ENCODE results near the gene PRKRA. TPM values are rescaled to one million over a fixed set of nuclear protein-coding genes. Genes with fewer than 3 reads are reported as not detected.

PRKRA gene
- total and polyA plus RNA-seq, 9 of the 15 experiments (the other 6 are each of a cell fraction or from before 2014, with no cell fraction given): 14.1 to 78.1 (median 52.3) TPM

- TF ChIP-seq BRF2 (IDR thresholded peaks at IDR 0.05; ENCODE audit: borderline replicate concordance, insufficient read depth, insufficient read length): no peak
- no peak for TF ChIP-seq KLF6 (CRISPR knock-in tag; IDR thresholded peaks at IDR 0.05; ENCODE audit: borderline replicate concordance)
- TF ChIP-seq CBFA2T2 (conservative IDR thresholded peaks at IDR 0.05): no peak
- TF ChIP-seq MIER1 (IDR thresholded peaks at IDR 0.05; ENCODE audit: low read depth): no peak
- no peak for TF ChIP-seq ZNF324 (CRISPR knock-in tag; IDR thresholded peaks at IDR 0.05)
- TF ChIP-seq KDM4B (IDR thresholded peaks at IDR 0.05; ENCODE audit: borderline replicate concordance in 2 of 2, low read depth in 1 of 2): no peak
- TF ChIP-seq NEUROD1 (IDR thresholded peaks at IDR 0.05; ENCODE audit: borderline replicate concordance, low read depth, low read length, partially characterized antibody): no peak
- no peak for TF ChIP-seq PML (IDR thresholded peaks at IDR 0.05; ENCODE audit: low read length)
- TF ChIP-seq IRF1 (CRISPR knock-in tag; IDR thresholded peaks at IDR 0.05; ENCODE audit: borderline replicate concordance): no peak
- TF ChIP-seq HES1 (IDR thresholded peaks at IDR 0.05; ENCODE audit: low read depth): no peak
- TF ChIP-seq NFXL1 (CRISPR knock-in tag; IDR thresholded peaks at IDR 0.05): no peak
- TF ChIP-seq OTX1 (CRISPR knock-in tag; IDR thresholded peaks at IDR 0.05): no peak
- TF ChIP-seq CUX1 (CRISPR knock-in tag; IDR thresholded peaks at IDR 0.05): peak; percentile 53; the same call in 1 of the 2 replicates
- TF ChIP-seq HEY1 (CRISPR knock-in tag; IDR thresholded peaks at IDR 0.05; ENCODE audit: borderline replicate concordance): no peak
- TF ChIP-seq ZNF644 (tag; IDR thresholded peaks at IDR 0.05; ENCODE audit: low read depth): no peak
- no peak for TF ChIP-seq DACH1 (IDR thresholded peaks at IDR 0.05; ENCODE audit: partially characterized antibody)
- TF ChIP-seq DPF2 (IDR thresholded peaks at IDR 0.05): no peak
- TF ChIP-seq ZNF511 (CRISPR knock-in tag; IDR thresholded peaks at IDR 0.05): no peak
- no peak for TF ChIP-seq SRSF7 (optimal IDR thresholded peaks at IDR 0.05; ENCODE audit: low read depth, low read length)
- no peak for TF ChIP-seq ATF7 (IDR thresholded peaks at IDR 0.05)
- TF ChIP-seq MBD2 (IDR thresholded peaks at IDR 0.05; ENCODE audit: borderline replicate concordance, low read depth): 0 out of 2 replicates have a peak, but pooled peaks have one; percentile 4
- TF ChIP-seq PPARD (CRISPR knock-in tag; IDR thresholded peaks at IDR 0.05): no peak
- no peak for TF ChIP-seq HMG20A (CRISPR knock-in tag; conservative IDR thresholded peaks at IDR 0.05)
These were observed 28.3 kb upstream of the PRKRA start (continued) for GRCh38 chr2:178479275-178479616.

Measured in K562 (cell line).